HUES64 (cell line): Measurements from ENCODE around the gene INHBE.
A peak's percentile ranks its signal among the peaks of the same experiment; 100 is the strongest.
"Not testable (repeated sequence)": the region's sequence is repeated elsewhere in the genome, so short reads cannot be mapped to it uniquely, and the experiment has no call there.

Experiments used
- H3K27ac ChIP-seq: 2 replicates; pipeline ENCODE4 v1.7.0; 2013; ENCODE audit warnings: low read depth, low read length, inconsistent platforms
- H3K27me3 ChIP-seq: 2 replicates; pipeline ENCODE4 v1.6.1; 2013; ENCODE audit warnings: mild to moderate bottlenecking, low read length; ENCODE audit not compliant: insufficient read depth
- H3K36me3 ChIP-seq: 2 replicates; pipeline ENCODE4 v1.6.1; 2013; ENCODE audit warnings: mild to moderate bottlenecking, low read length; ENCODE audit not compliant: insufficient read depth
- H3K4me1 ChIP-seq: 2 replicates; pipeline ENCODE4 v1.6.1; 2013; ENCODE audit warnings: mild to moderate bottlenecking, low read length, moderate library complexity; ENCODE audit not compliant: insufficient read depth
- H3K4me3 ChIP-seq: 2 replicates; pipeline ENCODE4 v1.5.1; 2013; ENCODE audit warnings: mild to moderate bottlenecking, low read length, moderate library complexity
- H3K9ac ChIP-seq: 2 replicates; pipeline ENCODE4 v1.6.1; 2013; ENCODE audit warnings: mild to moderate bottlenecking, low read depth, low read length
- H3K9me3 ChIP-seq: 2 replicates; pipeline ENCODE4 v1.6.1; 2013; ENCODE audit warnings: low read depth, low read length; ENCODE audit not compliant: insufficient read depth
- WGBS: fragments of 150-250, 120-280 bp; methylation state at CpG from one replicate; pipeline ENCODE4 v1.1.7; 2013; ENCODE audit warnings: missing lambda C conversion rate; 5-methylcytosine and 5-hydroxymethylcytosine counted together

The INHBE gene

DNA sequence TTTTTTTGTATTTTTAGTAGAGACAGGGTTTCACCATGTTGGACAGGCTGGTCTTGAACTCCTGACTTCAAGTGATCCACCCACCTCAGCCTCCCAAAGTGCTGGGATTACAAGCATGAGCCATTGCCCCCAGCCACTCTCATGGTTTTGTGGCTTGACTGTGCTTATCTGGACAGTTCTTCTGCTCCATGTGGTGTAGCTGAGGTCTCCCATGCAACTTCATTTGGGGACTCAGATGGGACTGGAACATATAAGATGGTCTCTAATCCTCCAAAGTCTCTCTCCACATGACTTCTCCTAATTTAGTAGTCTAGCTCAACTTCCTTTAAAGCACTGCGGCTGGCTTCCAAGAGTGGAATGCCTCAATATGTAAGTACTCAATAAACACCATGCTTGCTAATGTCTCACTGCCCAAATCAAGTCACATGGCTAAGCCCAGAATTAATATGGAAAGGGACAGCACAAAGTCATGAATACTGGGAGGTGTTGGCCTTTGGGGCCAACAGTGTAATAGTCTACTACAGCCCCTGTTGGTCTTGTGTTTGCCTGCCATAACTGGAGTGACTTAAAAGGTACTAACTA is 13.2 kb upstream of the INHBE start:
- Histone ChIP-seq H3K4me3 (no peak overlapping the region), H3K4me1 (no peaks in the 10 kb centered on the region), H3K27me3 (no peaks in the 10 kb centered on the region), H3K36me3 (no peaks in the 10 kb centered on the region), H3K27ac (no peak overlapping the region), H3K9me3 (no peaks in the 10 kb centered on the region), H3K9ac (no peak overlapping the region)
- WGBS: 36% methylated on average over 1 of the region's 1 CpG

DNA sequence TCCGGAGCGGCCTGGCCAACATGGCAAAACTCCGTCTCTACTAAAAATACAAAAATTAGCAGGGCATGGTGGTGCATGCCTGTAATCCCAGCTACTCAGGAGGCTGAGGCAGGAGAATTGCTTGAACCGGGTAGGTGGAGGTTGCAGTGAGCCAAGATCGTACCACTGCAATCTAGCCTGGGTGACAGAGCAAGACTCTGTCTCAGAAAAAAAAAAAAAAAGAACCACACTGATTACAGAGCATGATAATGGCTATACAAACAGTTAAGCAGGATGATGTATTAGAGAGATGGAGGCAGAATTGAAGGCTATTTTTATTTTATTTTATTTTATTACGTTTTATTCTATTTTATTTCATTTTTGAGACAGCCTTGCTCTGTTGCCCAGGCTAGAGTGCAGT is 10.8 kb upstream of the INHBE start:
- H3K27ac ChIP-seq, H3K9me3 ChIP-seq, H3K36me3 ChIP-seq, H3K4me1 ChIP-seq, H3K4me3 ChIP-seq, H3K27me3 ChIP-seq, H3K9ac ChIP-seq: not testable (repeated sequence)
- 92% methylated on average over 6 of the region's 6 CpGs for WGBS

DNA sequence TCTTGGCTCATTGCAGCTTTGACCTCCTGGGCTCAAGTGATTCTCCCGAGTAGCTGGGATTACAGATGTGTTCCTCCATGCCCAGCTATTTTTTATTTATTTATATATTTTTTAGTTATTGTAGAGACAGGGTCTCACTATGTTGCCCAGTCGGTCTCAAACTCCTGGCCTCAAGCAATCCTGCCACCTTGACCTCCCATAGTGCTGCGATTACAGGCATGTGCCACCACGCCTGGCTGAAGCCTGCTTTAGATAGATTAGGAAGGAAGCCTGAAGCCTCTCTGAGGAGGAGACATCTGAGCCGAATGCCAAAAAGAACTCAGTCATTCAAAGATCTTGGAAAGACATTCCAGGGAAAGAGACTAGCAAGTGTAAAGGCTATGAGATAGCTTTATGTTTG is 10.4 kb upstream of the INHBE start:
- Histone ChIP-seq H3K9ac (no peak overlapping the region), H3K4me1 (no peaks in the 10 kb centered on the region), H3K36me3 (no peaks in the 10 kb centered on the region), H3K27ac (no peak overlapping the region), H3K4me3 (no peak overlapping the region), H3K9me3 (no peaks in the 10 kb centered on the region), H3K27me3 (no peaks in the 10 kb centered on the region)
- 85% methylated on average over 5 of the region's 5 CpGs for WGBS

DNA sequence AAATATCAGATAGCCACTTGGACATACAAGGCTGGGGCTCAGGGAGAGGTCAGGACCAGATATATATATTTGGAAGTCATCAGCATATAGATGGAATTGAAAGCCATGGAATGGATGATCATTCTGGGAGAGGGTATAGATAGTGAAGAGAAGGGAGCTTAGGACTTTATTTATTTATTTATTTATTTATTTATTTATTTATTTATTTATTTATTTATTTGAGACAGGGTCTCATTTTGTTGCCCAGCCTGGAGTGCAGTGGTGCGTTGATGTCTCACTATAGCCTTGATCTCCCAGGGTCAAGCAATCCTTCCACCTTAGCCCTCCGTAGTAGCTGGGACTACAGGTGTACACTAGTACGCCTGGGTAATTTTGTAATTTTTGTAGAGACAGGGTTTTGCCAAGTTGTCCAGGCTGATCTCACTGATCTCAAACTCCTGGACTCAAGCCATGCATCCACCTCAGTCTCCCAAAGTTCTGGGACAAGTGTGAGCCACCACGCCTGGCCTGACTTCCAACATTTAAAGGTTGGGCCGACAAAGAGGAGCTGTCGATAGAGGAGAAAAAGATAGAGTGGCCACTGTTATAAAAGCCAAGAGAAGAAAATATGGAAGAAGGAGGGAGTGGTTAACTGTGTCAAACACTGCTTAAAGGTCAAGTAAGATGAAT is 8.7 kb upstream of the INHBE start:
- no peaks in the 10 kb centered on the region for H3K36me3 ChIP-seq
- H3K4me1 ChIP-seq: no peaks in the 10 kb centered on the region
- H3K27me3 ChIP-seq: no peaks in the 10 kb centered on the region
- H3K9ac ChIP-seq: no peak overlapping the region
- H3K9me3 ChIP-seq: no peaks in the 10 kb centered on the region
- no peak overlapping the region for H3K27ac ChIP-seq
- H3K4me3 ChIP-seq: no peak overlapping the region
- WGBS: 92% methylated on average over 6 of the region's 6 CpGs

DNA sequence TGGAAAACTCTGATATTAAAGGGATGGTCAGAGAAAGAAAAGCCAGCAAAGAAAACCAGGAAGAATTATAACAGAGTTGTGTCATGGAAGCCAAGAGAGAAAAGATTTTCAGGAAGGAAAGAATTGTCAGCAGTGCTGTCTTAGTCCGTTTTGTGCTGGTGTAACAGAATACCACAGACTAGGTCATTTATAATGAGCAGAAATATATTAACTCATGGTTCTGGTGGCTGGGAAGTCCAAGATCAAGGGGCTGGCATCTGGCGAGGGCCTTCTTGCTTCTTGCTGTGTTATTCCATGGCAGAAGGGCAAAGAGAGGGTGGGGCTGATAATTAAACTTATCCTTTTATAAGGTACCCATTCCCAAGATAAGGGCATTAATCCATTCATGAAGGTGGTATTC is 6.4 kb upstream of the INHBE start:
- H3K9ac ChIP-seq: no peak overlapping the region
- no peak overlapping the region for H3K27ac ChIP-seq
- H3K9me3 ChIP-seq: no peaks in the 10 kb centered on the region
- H3K4me3 ChIP-seq: no peak overlapping the region
- no peaks in the 10 kb centered on the region for H3K27me3 ChIP-seq
- H3K4me1 ChIP-seq: 0 out of 2 replicates have a peak, but pooled peaks cover 7% of the 10 kb centered on the region
- no peaks in the 10 kb centered on the region for H3K36me3 ChIP-seq
- WGBS: 85% methylated on average over 2 of the region's 2 CpGs

DNA sequence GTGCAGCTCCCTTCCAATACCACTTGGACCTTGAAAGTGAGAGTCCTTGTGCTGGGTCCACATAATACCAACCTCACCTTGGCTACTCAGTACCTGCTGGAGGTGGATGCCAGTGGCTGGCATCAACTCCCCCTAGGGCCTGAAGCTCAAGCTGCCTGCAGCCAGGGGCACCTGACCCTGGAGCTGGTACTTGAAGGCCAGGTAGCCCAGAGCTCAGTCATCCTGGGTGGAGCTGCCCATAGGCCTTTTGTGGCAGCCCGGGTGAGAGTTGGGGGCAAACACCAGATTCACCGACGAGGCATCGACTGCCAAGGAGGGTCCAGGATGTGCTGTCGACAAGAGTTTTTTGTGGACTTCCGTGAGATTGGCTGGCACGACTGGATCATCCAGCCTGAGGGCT is 5.7 kb upstream of the INHBE start:
- Histone ChIP-seq H3K36me3 (no peaks in the 10 kb centered on the region), H3K27me3 (no peaks in the 10 kb centered on the region), H3K4me3 (no peak overlapping the region), H3K9me3 (no peaks in the 10 kb centered on the region), H3K4me1 (peaks cover 8% of the 10 kb centered on the region; the same call in 1 of the 2 replicates), H3K9ac (no peak overlapping the region), H3K27ac (no peak overlapping the region)
- 96% methylated on average over 7 of the region's 7 CpGs for WGBS

DNA sequence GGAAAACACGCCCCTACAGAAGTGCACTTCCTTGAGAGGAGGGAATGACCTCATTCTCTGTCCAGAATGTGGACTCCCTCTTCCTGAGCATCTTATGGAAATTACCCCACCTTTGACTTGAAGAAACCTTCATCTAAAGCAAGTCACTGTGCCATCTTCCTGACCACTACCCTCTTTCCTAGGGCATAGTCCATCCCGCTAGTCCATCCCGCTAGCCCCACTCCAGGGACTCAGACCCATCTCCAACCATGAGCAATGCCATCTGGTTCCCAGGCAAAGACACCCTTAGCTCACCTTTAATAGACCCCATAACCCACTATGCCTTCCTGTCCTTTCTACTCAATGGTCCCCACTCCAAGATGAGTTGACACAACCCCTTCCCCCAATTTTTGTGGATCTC is 5.0 kb upstream of the INHBE start:
- 93% methylated on average over 3 of the region's 3 CpGs for WGBS
- H3K9ac ChIP-seq: no peak overlapping the region
- no peak overlapping the region for H3K27ac ChIP-seq

DNA sequence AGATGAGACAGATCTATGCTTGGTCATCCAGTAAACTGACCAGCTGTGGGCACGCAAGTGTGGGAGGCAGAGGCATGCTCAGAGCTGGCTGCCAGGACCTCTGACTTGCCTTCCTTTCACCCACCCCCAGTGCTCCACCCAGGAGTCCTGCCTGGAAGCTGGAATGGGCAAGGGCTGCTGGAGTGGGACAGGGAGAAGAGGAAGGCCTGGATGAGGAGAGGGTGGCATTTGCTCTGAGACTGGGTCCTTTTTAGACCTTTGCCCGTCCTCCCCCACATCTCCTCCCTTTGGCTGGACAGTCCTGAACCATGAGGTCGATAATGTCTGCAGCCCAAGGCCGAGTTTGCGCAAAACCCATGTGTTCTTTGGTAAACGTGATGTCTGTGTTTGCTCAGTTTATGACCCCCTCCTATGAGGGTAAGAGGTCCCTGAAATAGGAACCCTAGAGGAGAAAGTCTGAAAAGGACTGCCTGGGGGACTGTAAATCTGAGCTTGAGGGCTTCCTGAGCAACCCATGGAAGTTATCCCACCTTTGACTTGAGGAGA is 3.8 kb upstream of the INHBE start:
- Histone ChIP-seq H3K27ac (no peak overlapping the region), H3K27me3 (no peaks in the 10 kb centered on the region), H3K9ac (no peak overlapping the region), H3K9me3 (no peaks in the 10 kb centered on the region), H3K4me1 (peaks cover 24% of the 10 kb centered on the region), H3K36me3 (no peaks in the 10 kb centered on the region), H3K4me3 (no peak overlapping the region)
- WGBS: 92% methylated on average over 6 of the region's 6 CpGs

More for the DNA sequence above, 5.0 kb upstream of the INHBE start:
- Histone ChIP-seq H3K9me3 (no peaks in the 10 kb centered on the region), H3K4me3 (no peak overlapping the region), H3K4me1 (peaks cover 14% of the 10 kb centered on the region), H3K36me3 (no peaks in the 10 kb centered on the region), H3K27me3 (no peaks in the 10 kb centered on the region)

DNA sequence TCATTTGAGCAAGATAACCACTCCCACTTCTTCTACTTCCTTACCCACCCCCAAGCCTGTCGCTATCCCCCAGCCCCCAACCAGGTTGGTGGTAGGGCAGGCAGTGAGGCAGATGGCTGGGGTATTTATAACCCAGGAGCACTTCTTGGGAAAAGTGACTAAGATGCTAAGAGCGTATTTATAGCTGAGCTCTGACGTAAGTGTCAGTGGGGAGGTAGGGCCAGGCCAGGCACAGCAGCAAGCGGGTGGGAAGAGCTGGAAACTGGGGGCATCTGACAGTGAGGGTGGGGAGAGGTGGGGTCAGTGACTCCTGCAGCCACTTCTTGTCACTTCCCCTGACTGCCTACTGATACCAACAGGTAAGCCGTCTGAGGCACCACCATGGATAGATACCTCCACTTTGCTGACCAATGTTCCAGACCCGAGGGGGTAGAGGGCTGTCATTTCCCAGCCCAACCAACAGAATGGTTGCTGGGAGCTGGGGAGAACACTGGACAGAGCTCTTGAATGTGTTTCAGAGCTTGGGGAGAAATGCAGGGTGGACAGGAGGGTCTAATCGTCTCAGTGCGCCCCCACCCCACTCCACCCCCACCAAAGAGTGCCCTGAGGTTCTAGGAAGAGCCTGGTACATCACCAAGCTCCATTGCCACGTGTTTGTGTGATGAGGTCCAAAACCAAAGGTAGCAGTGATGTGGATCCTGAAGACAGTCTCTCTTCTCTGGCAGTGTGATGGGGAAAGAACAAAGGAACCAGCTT is 2.7 kb upstream of the INHBE start:
- no peak overlapping the region for H3K4me3 ChIP-seq
- 59% methylated on average over 6 of the region's 9 CpGs for WGBS
- H3K4me1 ChIP-seq: peaks cover 24% of the 10 kb centered on the region
- no peaks in the 10 kb centered on the region for H3K9me3 ChIP-seq
- H3K27ac ChIP-seq: no peak overlapping the region
- H3K36me3 ChIP-seq: no peaks in the 10 kb centered on the region
- no peaks in the 10 kb centered on the region for H3K27me3 ChIP-seq
- H3K9ac ChIP-seq: no peak overlapping the region

DNA sequence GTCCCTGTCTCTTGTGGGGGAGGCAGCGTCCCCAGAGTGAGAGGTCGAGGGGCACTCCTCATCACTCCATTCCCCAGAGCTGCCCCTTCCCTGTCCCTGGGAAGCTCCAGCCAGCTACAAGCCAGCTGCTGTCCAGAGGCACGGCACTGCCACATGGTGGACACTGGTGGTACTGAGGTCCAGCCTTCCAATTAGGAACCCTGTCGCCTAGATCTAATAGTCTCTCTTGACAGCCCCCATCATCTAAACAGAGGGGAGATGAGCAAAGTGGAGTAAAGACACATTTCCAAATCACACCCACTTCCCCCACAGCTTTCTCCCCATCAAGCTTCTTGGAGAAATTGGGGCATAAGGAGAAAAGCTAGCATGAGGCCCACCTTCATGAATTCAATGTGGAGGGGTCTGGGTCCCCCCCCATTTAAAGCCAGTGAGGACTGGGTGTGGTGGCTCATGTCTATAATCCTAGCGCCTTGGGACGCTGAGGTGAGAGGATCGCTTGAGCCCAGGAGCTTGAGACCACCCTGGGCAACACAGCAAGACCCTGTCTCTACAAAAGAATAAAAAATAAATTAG is 2.1 kb upstream of the INHBE start:
- Histone ChIP-seq H3K4me3 (no peak overlapping the region), H3K9me3 (no peaks in the 10 kb centered on the region), H3K4me1 (peaks cover 24% of the 10 kb centered on the region), H3K27me3 (no peaks in the 10 kb centered on the region), H3K9ac (no peak overlapping the region), H3K36me3 (no peaks in the 10 kb centered on the region), H3K27ac (no peak overlapping the region)
- 41% methylated on average over 7 of the region's 7 CpGs for WGBS

DNA sequence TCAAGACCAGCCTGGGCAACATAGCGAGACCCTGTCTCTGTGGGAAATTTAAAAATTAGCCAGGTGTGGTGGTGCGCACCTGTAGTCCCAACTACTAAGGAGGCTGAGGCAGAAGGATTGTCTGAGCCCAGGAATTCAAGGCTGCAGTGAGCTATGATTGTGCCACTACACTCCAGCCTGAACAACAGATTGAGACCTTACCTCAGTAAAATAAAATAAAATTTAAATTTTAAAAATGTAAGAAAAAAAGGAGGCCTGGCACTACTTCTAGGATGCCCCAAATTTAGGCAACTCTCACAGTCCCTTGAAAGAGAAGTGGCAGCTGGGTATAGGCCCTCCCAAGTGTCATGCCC is 918 bp upstream of the INHBE start:
- H3K9ac ChIP-seq: peak overlapping the region; percentile 84
- H3K9me3 ChIP-seq: no peaks in the 10 kb centered on the region
- no peak overlapping the region for H3K4me3 ChIP-seq
- 94% methylated on average over 2 of the region's 2 CpGs for WGBS
- peaks cover 27% of the 10 kb centered on the region for H3K4me1 ChIP-seq
- peak overlapping the region; percentile 96 for H3K27ac ChIP-seq
- no peaks in the 10 kb centered on the region for H3K36me3 ChIP-seq
- H3K27me3 ChIP-seq: no peaks in the 10 kb centered on the region
